Left lung (tissue), 10 donors: ENCODE data around the gene THAP8. TPM values are rescaled to one million over a fixed set of nuclear protein-coding genes. Genes with fewer than 3 reads are reported as not detected.

ENCODE experiments used
- ATAC-seq: fragments of 200-7000 bp; cut with Tn5 transposase; one replicate; pipeline ENCODE4 v1.9.1; 2020; ENCODE audit warnings: moderate library complexity
- DNase-seq, 4 donors: peaks; one replicate each; pipeline ENCODE4 v3.0.0-alpha.2; 2013 to 2020
- H3K27ac ChIP-seq, 2 donors: fragments of 200-600 bp; sonication (generic) in 1 of 2; one replicate each; pipeline versions ENCODE4 v1.5.0 to v1.8.0; 2020 to 2021
- H3K27me3 ChIP-seq, 2 donors: fragments of 200-600 bp; sonication (generic) in 1 of 2; one replicate each; pipeline versions ENCODE4 v1.5.0 to v1.8.0; 2020 to 2021
- H3K36me3 ChIP-seq, 2 donors: fragments of 200-600 bp; sonication (generic) in 1 of 2; one replicate each; pipeline versions ENCODE4 v1.5.0 to v1.8.0; 2020 to 2021
- H3K4me1 ChIP-seq, 2 donors: fragments of 200-600 bp; one replicate each; pipeline ENCODE4 v1.8.0; 2021
- H3K4me3 ChIP-seq, 2 donors: fragments of 200-600 bp; sonication (generic) in 1 of 2; one replicate each; pipeline versions ENCODE4 v1.5.0 to v1.8.0; 2020 to 2021; ENCODE audit warnings: mild to moderate bottlenecking in 1 of 2
- H3K9me3 ChIP-seq, 2 donors: fragments of 200-600 bp; sonication (generic) in 1 of 2; one replicate each; pipeline versions ENCODE4 v1.5.0 to v1.8.0; 2020 to 2021
- intact Hi-C, 2 donors: fragments of 100-400 bp; cut with DNase I; formaldehyde crosslinking; loops; one replicate each; pipeline versions ENCODE4 v1.11.2 to v1.14.2; 2022
- polyA plus RNA-seq, 6 donors: library from polyadenylated mRNA; unstranded; fragments of 120-200 nt; gene quantifications; one replicate each; pipeline ENCODE4 v1.2.1, GENCODE V29; 2013; ENCODE audit not compliant: insufficient read length in 6 of 6
- total RNA-seq, 2 donors: library from RNA; stranded (reverse); fragmentation: NEBNext Ultra II Directional; extraction: Animal tissue kit (Norgen Biotek cat#: 25700); gene quantifications; one replicate each; pipeline ENCODE4 v1.2.1, GENCODE V29; 2021
- TF ChIP-seq, protein P1 (sequence below), 2 donors: fragments of 200-600 bp; sonication (generic) in 1 of 2; IDR thresholded peaks; one replicate each; pipeline versions ENCODE4 v1.5.0 to v1.8.0; 2021; ENCODE audit warnings: antibody characterized with exemption in 2 of 2
- donor health status: DM: no; HTN: yes; CAD: no.
- donor health status: DM: no; HTN: no; CAD: no.

The THAP8 gene
- total and polyA plus RNA-seq, 8 donors: 5.7 to 8.4 (median 7.1) TPM

DNA sequence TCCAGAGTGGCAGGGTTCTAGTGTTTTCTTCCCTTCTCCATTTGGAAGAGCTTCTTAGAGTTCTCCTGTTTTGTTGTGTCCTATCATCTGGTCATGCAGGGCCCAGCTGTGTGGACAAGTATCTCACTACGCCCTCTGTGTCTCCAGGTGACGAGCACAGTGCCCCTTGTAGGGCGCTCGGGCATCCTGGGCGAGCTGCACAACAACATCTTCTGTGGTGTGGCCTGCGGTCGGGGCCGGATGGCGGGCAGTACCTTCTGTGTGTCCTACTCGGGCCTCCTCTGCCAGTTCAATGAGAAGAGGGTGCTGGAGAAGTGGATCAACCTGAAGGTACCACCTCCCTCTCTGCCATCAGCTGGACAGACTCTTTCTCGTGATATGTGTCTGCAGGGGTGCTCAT is 13.6 kb upstream of the THAP8 start:
- peaks cover 0 to 25% of the 10 kb centered on the region in 2 donors for H3K36me3 ChIP-seq
- TF ChIP-seq, protein P1, sequence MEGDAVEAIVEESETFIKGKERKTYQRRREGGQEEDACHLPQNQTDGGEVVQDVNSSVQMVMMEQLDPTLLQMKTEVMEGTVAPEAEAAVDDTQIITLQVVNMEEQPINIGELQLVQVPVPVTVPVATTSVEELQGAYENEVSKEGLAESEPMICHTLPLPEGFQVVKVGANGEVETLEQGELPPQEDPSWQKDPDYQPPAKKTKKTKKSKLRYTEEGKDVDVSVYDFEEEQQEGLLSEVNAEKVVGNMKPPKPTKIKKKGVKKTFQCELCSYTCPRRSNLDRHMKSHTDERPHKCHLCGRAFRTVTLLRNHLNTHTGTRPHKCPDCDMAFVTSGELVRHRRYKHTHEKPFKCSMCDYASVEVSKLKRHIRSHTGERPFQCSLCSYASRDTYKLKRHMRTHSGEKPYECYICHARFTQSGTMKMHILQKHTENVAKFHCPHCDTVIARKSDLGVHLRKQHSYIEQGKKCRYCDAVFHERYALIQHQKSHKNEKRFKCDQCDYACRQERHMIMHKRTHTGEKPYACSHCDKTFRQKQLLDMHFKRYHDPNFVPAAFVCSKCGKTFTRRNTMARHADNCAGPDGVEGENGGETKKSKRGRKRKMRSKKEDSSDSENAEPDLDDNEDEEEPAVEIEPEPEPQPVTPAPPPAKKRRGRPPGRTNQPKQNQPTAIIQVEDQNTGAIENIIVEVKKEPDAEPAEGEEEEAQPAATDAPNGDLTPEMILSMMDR (IDR thresholded peaks at IDR 0.05): no peak
- no peak overlapping the region for H3K27ac ChIP-seq
- no peaks in the 10 kb centered on the region for H3K4me1 ChIP-seq
- no peak for DNase-seq
- no peak overlapping the region for H3K4me3 ChIP-seq
- intact Hi-C loops: no loop called here
- H3K9me3 ChIP-seq: no peaks in the 10 kb centered on the region
- no peaks in the 10 kb centered on the region for H3K27me3 ChIP-seq
- no peak for ATAC-seq

DNA sequence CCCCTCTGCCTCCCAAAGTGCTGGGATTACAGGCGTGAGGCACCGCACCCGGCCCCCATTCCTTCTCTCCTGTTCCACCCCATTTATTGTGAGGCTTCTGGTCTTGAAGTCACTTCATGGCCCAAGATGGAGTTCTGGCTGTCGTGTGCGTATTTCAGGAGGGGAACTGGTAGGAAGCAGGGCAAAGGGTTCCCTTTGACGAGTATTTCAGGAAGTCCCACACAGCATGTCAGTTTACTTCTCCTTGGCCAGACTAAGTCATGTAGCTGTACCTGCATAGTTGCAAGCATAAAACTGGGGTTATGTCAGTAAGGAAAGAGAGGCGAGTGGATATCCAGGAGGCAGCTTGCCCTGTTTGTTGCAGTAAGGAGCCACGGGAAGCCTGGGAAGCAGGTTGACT is 10.7 kb upstream of the THAP8 start:
- no peak overlapping the region for H3K4me3 ChIP-seq
- H3K9me3 ChIP-seq: no peaks in the 10 kb centered on the region
- no peak overlapping the region for H3K27ac ChIP-seq
- TF ChIP-seq, protein P1 (IDR thresholded peaks at IDR 0.05): no peak
- H3K27me3 ChIP-seq: no peaks in the 10 kb centered on the region
- peaks cover 0 to 33% of the 10 kb centered on the region in 2 donors for H3K36me3 ChIP-seq
- intact Hi-C loops: no loop called here
- no peaks in the 10 kb centered on the region for H3K4me1 ChIP-seq
- DNase-seq (no peak), ATAC-seq (no peak)

DNA sequence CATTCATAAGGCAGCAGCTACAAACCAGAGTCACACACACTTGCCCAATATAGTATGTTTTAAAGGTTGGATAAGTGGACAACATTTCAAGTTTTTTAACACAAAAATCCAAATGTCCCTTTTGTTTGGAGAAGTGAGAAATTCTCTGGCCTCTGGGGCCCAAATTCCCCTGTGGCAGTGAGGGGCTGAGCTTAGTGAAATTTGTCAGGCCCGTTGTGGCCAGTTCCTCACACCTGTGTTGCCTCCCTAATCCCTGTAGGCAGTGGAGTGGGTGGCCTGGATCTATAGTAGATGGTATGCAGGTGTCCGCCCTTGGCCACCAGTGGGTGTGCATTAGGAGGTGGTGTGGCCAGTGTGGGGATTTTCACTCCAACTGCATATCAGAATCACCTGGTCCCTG is 7.3 kb upstream of the THAP8 start:
- Histone ChIP-seq H3K4me3 (no peak overlapping the region), H3K36me3 (peaks cover 0 to 15% of the 10 kb centered on the region in 2 donors), H3K4me1 (no peaks in the 10 kb centered on the region), H3K27ac (no peak overlapping the region), H3K27me3 (no peaks in the 10 kb centered on the region), H3K9me3 (no peaks in the 10 kb centered on the region)
- no peak for ATAC-seq
- TF ChIP-seq, protein P1 (IDR thresholded peaks at IDR 0.05): no peak
- no peak for DNase-seq
- intact Hi-C loops: no loop called here

DNA sequence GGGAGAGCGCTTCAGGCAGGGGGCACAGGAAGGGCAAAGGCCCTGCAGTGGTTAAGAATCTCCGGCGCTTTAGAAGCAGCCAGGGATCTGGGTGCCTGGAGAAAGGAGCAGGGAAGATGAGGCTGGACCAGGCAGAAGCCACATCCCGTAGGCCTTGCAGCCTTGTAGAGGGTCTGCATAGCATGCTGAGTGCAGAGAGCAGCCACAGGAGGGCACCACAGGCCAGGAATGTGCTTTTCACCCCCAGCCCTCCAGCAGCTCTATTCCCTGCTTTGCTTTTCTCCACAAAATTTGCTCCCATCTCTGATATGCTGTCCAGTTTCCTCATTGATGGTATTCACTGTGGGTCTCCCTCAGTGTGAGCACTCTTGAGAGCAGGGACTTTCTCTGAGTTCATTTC is 6.3 kb upstream of the THAP8 start:
- no peak overlapping the region for H3K27ac ChIP-seq
- intact Hi-C loops: no loop called here
- ATAC-seq (peak; percentile 92), DNase-seq (no peak)
- peaks cover 1 to 6% of the 10 kb centered on the region in 2 donors for H3K4me1 ChIP-seq
- H3K36me3 ChIP-seq: peaks cover 0 to 8% of the 10 kb centered on the region in 2 donors
- TF ChIP-seq, protein P1 (IDR thresholded peaks at IDR 0.05): peak; percentile 21 to 48
- H3K4me3 ChIP-seq: no peak overlapping the region
- no peaks in the 10 kb centered on the region for H3K9me3 ChIP-seq
- no peaks in the 10 kb centered on the region for H3K27me3 ChIP-seq

DNA sequence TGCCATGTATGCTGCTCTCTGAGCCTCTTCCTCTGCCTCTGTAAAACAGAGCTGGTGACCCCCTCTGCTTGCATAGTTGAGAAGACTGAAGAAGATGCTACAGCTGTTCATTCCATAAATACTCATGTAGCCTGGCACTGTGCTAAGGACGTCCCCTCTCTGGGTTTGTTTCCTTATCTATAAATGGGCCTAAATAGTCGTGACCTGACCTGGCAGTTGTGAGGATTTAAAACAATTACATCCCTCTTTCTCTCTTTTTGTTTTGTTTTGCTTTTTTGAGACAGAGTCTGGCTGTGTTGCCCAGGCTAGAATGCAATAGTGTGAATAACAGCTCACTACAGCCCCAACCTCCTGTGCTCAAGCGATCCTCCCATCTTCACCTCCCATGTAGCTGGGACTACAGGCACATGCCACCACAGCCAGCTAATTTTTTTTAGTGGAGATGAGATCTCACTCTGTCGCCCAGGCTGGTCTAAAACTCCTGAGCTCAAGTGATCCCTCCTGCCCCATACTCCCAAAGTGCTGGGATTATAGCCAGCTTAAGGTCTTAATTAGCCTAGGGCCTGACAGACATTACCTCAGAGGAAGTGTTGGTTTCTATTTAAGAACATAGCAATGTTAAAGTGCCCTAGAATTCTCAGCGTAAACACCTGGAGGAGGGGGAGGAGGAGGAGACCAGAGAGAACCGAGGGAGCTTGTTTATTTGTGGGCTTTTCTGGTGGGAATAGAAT is 5.3 kb upstream of the THAP8 start:
- intact Hi-C loops: no loop called here
- no peak for DNase-seq
- no peaks in the 10 kb centered on the region for H3K9me3 ChIP-seq
- H3K27ac ChIP-seq: no peak overlapping the region
- no peak for ATAC-seq
- peaks cover 0 to 8% of the 10 kb centered on the region in 2 donors for H3K36me3 ChIP-seq
- peaks cover 5 to 11% of the 10 kb centered on the region in 2 donors for H3K4me1 ChIP-seq
- TF ChIP-seq, protein P1 (IDR thresholded peaks at IDR 0.05): no peak
- no peaks in the 10 kb centered on the region for H3K27me3 ChIP-seq
- H3K4me3 ChIP-seq: no peak overlapping the region
